ENCODE measurements around the gene SP140L. TPM values are rescaled to one million over a fixed set of nuclear protein-coding genes. Genes with fewer than 3 reads are reported as not detected.
A peak's percentile ranks its signal among the peaks of the same experiment; 100 is the strongest.
"Not testable (repeated sequence)": the region's sequence is repeated elsewhere in the genome, so short reads cannot be mapped to it uniquely, and the experiment has no call there.

SP140L gene
- total and polyA plus RNA-seq, 10 of the 15 experiments (the other 5 are each of a cell fraction or from before 2014, with no cell fraction given): 4.7 to 28.6 (median 15.0) TPM

GRCh38 chr2:230289311-230289710, 37.7 kb upstream of the SP140L start:
- TF ChIP-seq, protein P1, sequence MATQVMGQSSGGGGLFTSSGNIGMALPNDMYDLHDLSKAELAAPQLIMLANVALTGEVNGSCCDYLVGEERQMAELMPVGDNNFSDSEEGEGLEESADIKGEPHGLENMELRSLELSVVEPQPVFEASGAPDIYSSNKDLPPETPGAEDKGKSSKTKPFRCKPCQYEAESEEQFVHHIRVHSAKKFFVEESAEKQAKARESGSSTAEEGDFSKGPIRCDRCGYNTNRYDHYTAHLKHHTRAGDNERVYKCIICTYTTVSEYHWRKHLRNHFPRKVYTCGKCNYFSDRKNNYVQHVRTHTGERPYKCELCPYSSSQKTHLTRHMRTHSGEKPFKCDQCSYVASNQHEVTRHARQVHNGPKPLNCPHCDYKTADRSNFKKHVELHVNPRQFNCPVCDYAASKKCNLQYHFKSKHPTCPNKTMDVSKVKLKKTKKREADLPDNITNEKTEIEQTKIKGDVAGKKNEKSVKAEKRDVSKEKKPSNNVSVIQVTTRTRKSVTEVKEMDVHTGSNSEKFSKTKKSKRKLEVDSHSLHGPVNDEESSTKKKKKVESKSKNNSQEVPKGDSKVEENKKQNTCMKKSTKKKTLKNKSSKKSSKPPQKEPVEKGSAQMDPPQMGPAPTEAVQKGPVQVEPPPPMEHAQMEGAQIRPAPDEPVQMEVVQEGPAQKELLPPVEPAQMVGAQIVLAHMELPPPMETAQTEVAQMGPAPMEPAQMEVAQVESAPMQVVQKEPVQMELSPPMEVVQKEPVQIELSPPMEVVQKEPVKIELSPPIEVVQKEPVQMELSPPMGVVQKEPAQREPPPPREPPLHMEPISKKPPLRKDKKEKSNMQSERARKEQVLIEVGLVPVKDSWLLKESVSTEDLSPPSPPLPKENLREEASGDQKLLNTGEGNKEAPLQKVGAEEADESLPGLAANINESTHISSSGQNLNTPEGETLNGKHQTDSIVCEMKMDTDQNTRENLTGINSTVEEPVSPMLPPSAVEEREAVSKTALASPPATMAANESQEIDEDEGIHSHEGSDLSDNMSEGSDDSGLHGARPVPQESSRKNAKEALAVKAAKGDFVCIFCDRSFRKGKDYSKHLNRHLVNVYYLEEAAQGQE (IDR thresholded peaks at IDR 0.05; ENCODE audit: low read depth, low read length): peak; percentile 78
- H3K9ac ChIP-seq (ENCODE audit: control insufficient read depth, insufficient read depth, low read length); DNase-seq (ENCODE audit: low read depth, low spot score); H3K27ac ChIP-seq (ENCODE audit: control insufficient read depth, insufficient read depth); H3K4me1 ChIP-seq (ENCODE audit: control insufficient read depth, insufficient read depth, low read length); H3K4me3 ChIP-seq; BruUV-seq (replicated peaks); H3K79me2 ChIP-seq (ENCODE audit: control insufficient read depth, insufficient read depth, low read length); H2AFZ ChIP-seq (ENCODE audit: control insufficient read depth, low read depth, low read length); H3K9me3 ChIP-seq (replicated peaks; ENCODE audit: control insufficient read depth, insufficient read depth, low read length); FAIRE-seq; H3K4me2 ChIP-seq (ENCODE audit: control insufficient read depth, insufficient read depth); H3K27me3 ChIP-seq (replicated peaks in 1 of 2; ENCODE audit: control insufficient read depth in 2 of 2, insufficient read depth in 2 of 2, low read length in 1 of 2); ATAC-seq; H4K20me1 ChIP-seq (ENCODE audit: control insufficient read depth, insufficient read depth); in situ Hi-C loops (cut with MboI): not testable (repeated sequence)
- ChIA-PET CTCF (interaction anchor here (2.4 kb wide), 1 partner anchor 87 kb away, joined by 7 read pairs; no protein-coding TSS in a partner anchor), RAD21 (ENCODE audit: unreplicated experiment) (interaction anchor here (1.2 kb wide), 1 partner anchor 21 kb away, joined by 4 read pairs; no protein-coding TSS in a partner anchor), SMC1A (ENCODE audit: uncharacterized antibody, unreplicated experiment) (interaction anchor here (1.3 to 1.7 kb wide), 3 partner anchors 9 to 81 kb away, joined by 3 to 5 read pairs (median 4); no protein-coding TSS in a partner anchor), POLR2A (interaction anchor here (1.1 kb wide), 1 partner anchor 62 kb away, joined by 3 read pairs; no protein-coding TSS in a partner anchor)
- 97% methylated on average over 4 of the region's 4 CpGs for WGBS (ENCODE audit: insufficient coverage, insufficient replicate concordance, low lambda C conversion rate, missing lambda C conversion rate)
- intact Hi-C loops (cut with micrococcal nuclease; ENCODE audit: unreplicated experiment): loop anchor here (2.0 kb wide), 1 partner anchor 55 kb away; no protein-coding TSS in a partner anchor
- H3K36me3 ChIP-seq (ENCODE audit: control insufficient read depth in 2 of 2, insufficient read depth in 2 of 2, low read length in 1 of 2): peaks cover 9 to 41% of the 10 kb centered on the region in 2 experiments; a peak in 3 of 4 replicates

- Histone ChIP-seq H4K20me1 (ENCODE audit: control insufficient read depth, insufficient read depth) (no peaks in the 10 kb centered on the region), H3K9ac (ENCODE audit: control insufficient read depth, insufficient read depth, low read length) (no peak overlapping the region), H3K4me1 (ENCODE audit: control insufficient read depth, insufficient read depth, low read length) (no peaks in the 10 kb centered on the region), H3K36me3 (ENCODE audit: control insufficient read depth in 2 of 2, insufficient read depth in 2 of 2, low read length in 1 of 2) (peaks cover 24 to 50% of the 10 kb centered on the region in 2 experiments; a peak in 3 of 4 replicates), H3K4me3 (no peak overlapping the region), H3K27me3 (replicated peaks in 1 of 2; ENCODE audit: control insufficient read depth in 2 of 2, insufficient read depth in 2 of 2, low read length in 1 of 2) (no peaks in the 10 kb centered on the region), H3K9me3 (replicated peaks; ENCODE audit: control insufficient read depth, insufficient read depth, low read length) (peaks cover 5% of the 10 kb centered on the region; the same call in 2 of the 3 replicates), H3K27ac (ENCODE audit: control insufficient read depth, insufficient read depth) (no peak overlapping the region), H3K79me2 (ENCODE audit: control insufficient read depth, insufficient read depth, low read length) (no peaks in the 10 kb centered on the region), H2AFZ (ENCODE audit: control insufficient read depth, low read depth, low read length) (no peak overlapping the region), H3K4me2 (ENCODE audit: control insufficient read depth, insufficient read depth) (no peak overlapping the region)
- 94% methylated on average over 6 of the region's 6 CpGs for whole genome bisulfite sequencing (ENCODE audit: insufficient coverage, insufficient replicate concordance, low lambda C conversion rate, missing lambda C conversion rate)
- ChIA-PET POLR2A (interaction anchor here (1.1 kb wide), 1 partner anchor 10 kb away, joined by 4 read pairs; no protein-coding TSS in a partner anchor), SMC1A (ENCODE audit: uncharacterized antibody, unreplicated experiment) (no interaction called here), CTCF (interaction anchor here (1.6 kb wide), 1 partner anchor 24 kb away, joined by 4 read pairs; no protein-coding TSS in a partner anchor), RAD21 (ENCODE audit: unreplicated experiment) (interaction anchor here (1.7 kb wide), 1 partner anchor 69 kb away, joined by 4 read pairs; the partner anchor contains the start of gene SP140)
- intact Hi-C loops (cut with micrococcal nuclease; ENCODE audit: unreplicated experiment) (no loop called here), in situ Hi-C loops (cut with MboI) (no loop called here)
- BruUV-seq (replicated peaks): no TSS peak
- FAIRE-seq (no peak), DNase-seq (ENCODE audit: low read depth, low spot score) (no peak), ATAC-seq (no peak)
- no peak for TF ChIP-seq HDAC6 (IDR thresholded peaks at IDR 0.05; ENCODE audit: unreplicated experiment)
- no peak for TF ChIP-seq MLLT1 (IDR thresholded peaks at IDR 0.05)
- TF ChIP-seq ZBTB11 (CRISPR knock-in tag; IDR thresholded peaks at IDR 0.05): no peak
Observed at GRCh38 chr2:230295192-230295591, 31.8 kb upstream of the SP140L start.

Measured in GM12878 (cell line).